Left ventricle myocardium inferior (tissue), 1 donor: ENCODE measurements around the gene TMEM221. TPM values are rescaled to one million over a fixed set of nuclear protein-coding genes. Genes with fewer than 3 reads are reported as not detected.
A peak's percentile ranks its signal among the peaks of the same experiment; 100 is the strongest.

Source experiments
- DNase-seq: peaks from one replicate; pipeline ENCODE4 v3.0.0-alpha.2; 2020
- H3K27ac ChIP-seq: fragments of 200-600 bp; replicated peaks from 2 replicates; pipeline ENCODE4 v1.8.0; 2021
- H3K27me3 ChIP-seq: fragments of 200-600 bp; 2 replicates; pipeline ENCODE4 v1.8.0; 2021; ENCODE audit warnings: low read depth
- H3K36me3 ChIP-seq: fragments of 200-600 bp; 2 replicates; pipeline ENCODE4 v1.8.0; 2021
- H3K4me1 ChIP-seq: fragments of 200-600 bp; 2 replicates; pipeline ENCODE4 v1.8.0; 2021
- H3K4me3 ChIP-seq: fragments of 200-600 bp; 2 replicates; pipeline ENCODE4 v1.8.0; 2021; ENCODE audit warnings: mild to moderate bottlenecking, moderate library complexity
- H3K9me3 ChIP-seq: fragments of 200-600 bp; replicated peaks from 2 replicates; pipeline ENCODE4 v1.8.0; 2021
- CTCF ChIP-seq: fragments of 200-600 bp; IDR thresholded peaks from 2 replicates; pipeline ENCODE4 v1.8.0; 2021; ENCODE audit warnings: antibody characterized with exemption, mild to moderate bottlenecking, borderline replicate concordance
- intact Hi-C: fragments of 100-400 bp; cut with micrococcal nuclease; formaldehyde crosslinking; loops from one replicate; pipeline ENCODE4 v1.11.0; 2022
- total RNA-seq: library from RNA; stranded (reverse); fragmentation: NEBNext Ultra II Directional; extraction: Animal tissue kit (Norgen Biotek cat#: 25700); gene quantifications from one replicate; pipeline ENCODE4 v1.2.1, GENCODE V29; 2021
- donor health status: DM: no; HTN: yes; CAD: no; lungs with severe emphysema.

The TMEM221 gene
- total RNA-seq, 1 donor from 2014 or later = 0.14 TPM

GRCh38 chr19:17490411-17490810, 41.9 kb upstream of the TMEM221 start:
- intact Hi-C loops = no loop called here
- H3K9me3 ChIP-seq = no peaks in the 10 kb centered on the region
- peaks cover 30% of the 10 kb centered on the region for H3K4me1 ChIP-seq
- H3K27ac ChIP-seq = peak overlapping the region; percentile 65
- DNase-seq = no peak
- no peak overlapping the region for H3K4me3 ChIP-seq
- no peak for TF ChIP-seq CTCF
- peaks cover 26% of the 10 kb centered on the region for H3K36me3 ChIP-seq
- H3K27me3 ChIP-seq = no peaks in the 10 kb centered on the region

GRCh38 chr19:17489392-17490030, 41.0 kb upstream of the TMEM221 start:
- H3K27ac ChIP-seq = peak overlapping the region; percentile 65
- DNase-seq = no peak
- H3K4me1 ChIP-seq = peaks cover 30% of the 10 kb centered on the region
- no peak for TF ChIP-seq CTCF
- no peaks in the 10 kb centered on the region for H3K9me3 ChIP-seq
- H3K27me3 ChIP-seq = no peaks in the 10 kb centered on the region
- H3K36me3 ChIP-seq = peaks cover 26% of the 10 kb centered on the region
- intact Hi-C loops = no loop called here
- peak overlapping the region; percentile 43 for H3K4me3 ChIP-seq

GRCh38 chr19:17488593-17489391, 40.3 kb upstream of the TMEM221 start:
- no peaks in the 10 kb centered on the region for H3K27me3 ChIP-seq
- intact Hi-C loops = no loop called here
- DNase-seq = peak; percentile 59
- H3K4me1 ChIP-seq = peaks cover 30% of the 10 kb centered on the region
- peak overlapping the region; percentile 65 for H3K27ac ChIP-seq
- no peaks in the 10 kb centered on the region for H3K9me3 ChIP-seq
- H3K4me3 ChIP-seq = peak overlapping the region; percentile 43
- peaks cover 26% of the 10 kb centered on the region for H3K36me3 ChIP-seq
- no peak for TF ChIP-seq CTCF

- no peak for DNase-seq
- no peak overlapping the region for H3K4me3 ChIP-seq
- H3K27ac ChIP-seq = no peak overlapping the region
- no peaks in the 10 kb centered on the region for H3K27me3 ChIP-seq
- no peak for TF ChIP-seq CTCF
- H3K36me3 ChIP-seq = peaks cover 26% of the 10 kb centered on the region
- H3K4me1 ChIP-seq = peaks cover 38% of the 10 kb centered on the region
- no peaks in the 10 kb centered on the region for H3K9me3 ChIP-seq
- intact Hi-C loops = no loop called here
Observed at GRCh38 chr19:17487284-17488121, 39.0 kb upstream of the TMEM221 start.

- H3K4me1 ChIP-seq = peaks cover 46% of the 10 kb centered on the region
- H3K9me3 ChIP-seq = no peaks in the 10 kb centered on the region
- H3K4me3 ChIP-seq = no peak overlapping the region
- peaks cover 26% of the 10 kb centered on the region for H3K36me3 ChIP-seq
- intact Hi-C loops = no loop called here
- H3K27me3 ChIP-seq = no peaks in the 10 kb centered on the region
- no peak for TF ChIP-seq CTCF
- DNase-seq = no peak
- no peak overlapping the region for H3K27ac ChIP-seq
Observed at GRCh38 chr19:17486545-17487240, 38.2 kb upstream of the TMEM221 start.
